K562 (cell line): ENCODE results near the gene DNA2. TPM values are rescaled to one million over a fixed set of nuclear protein-coding genes. Genes with fewer than 3 reads are reported as not detected.

Experiments
- ATAC-seq: fragments of 200-7000 bp; cut with Tn5 transposase; 3 replicates; pipeline ENCODE4 v1.9.1; 2020; ENCODE audit warnings: moderate library complexity
- BruUV-seq: library from RNA; stranded (reverse); fragments of 400-500 nt; replicated peaks from 2 replicates; lab custom pipeline; 2021; lab: Mats Ljungman, UMichigan
- CTCF ChIA-PET: fragments of 300-600 bp; formaldehyde crosslinking; extraction: SDS; loops from one replicate; lab custom pipeline; 2021; ENCODE audit warnings: low intra/inter-chr PET ratio; lab: Yijun Ruan, JAX
- POLR2A ChIA-PET: fragments of 300-600, 350-650 bp; sonication (Branson Sonifier 250); formaldehyde crosslinking; extraction: SDS; loops from one replicate; lab custom pipeline; 2021; ENCODE audit warnings: antibody characterized with exemption, inconsistent platforms; lab: Yijun Ruan, JAX
- DNase-seq, 4 experiments: peaks; one replicate each; pipeline versions ENCODE4 v3.0.0 to v3.0.0-alpha.2; 2011 to 2018; ENCODE audit warnings: low spot score in 3 of 4, mixed read lengths in 3 of 4; ENCODE audit errors: extremely low read depth in 1 of 4
- FAIRE-seq: peaks from 2 replicates; lab custom pipeline; 2011; peaks lifted over from hg19 to GRCh38; lab: Jason Lieb, UNC
- H2AFZ ChIP-seq: 2 replicates; pipeline ENCODE4 v1.6.0; 2011; ENCODE audit warnings: low read depth, low read length, control low read depth, inconsistent platforms
- H3K27ac ChIP-seq: fragments of 200-600 bp; 3 replicates; pipeline ENCODE4 v1.8.0; 2011; ENCODE audit warnings: low read depth, mild to moderate bottlenecking, control low read depth, inconsistent platforms, low read length, moderate library complexity, mixed read lengths; ENCODE audit errors: extremely low read depth
- H3K27me3 ChIP-seq, 2 experiments: fragments of 300-600 bp in 1 of 2; 2 replicates in 1 of 2; 3 replicates in 1 of 2; pipeline versions ENCODE4 v1.6.0 to v1.8.0; 2011; ENCODE audit warnings: inconsistent platforms in 2 of 2, low read length in 2 of 2, mild to moderate bottlenecking in 1 of 2, mixed read lengths in 1 of 2, moderate library complexity in 1 of 2; ENCODE audit not compliant: control insufficient read depth in 2 of 2, insufficient read depth in 2 of 2
- H3K36me3 ChIP-seq: fragments of 300-600 bp; 3 replicates; pipeline ENCODE4 v1.8.0; 2011; ENCODE audit warnings: mild to moderate bottlenecking, low read length, inconsistent platforms; ENCODE audit not compliant: control insufficient read depth, insufficient read depth
- H3K4me1 ChIP-seq, 2 experiments: fragments of 200-600 bp in 1 of 2; replicated peaks in 1 of 2; 2 replicates in 1 of 2; 3 replicates in 1 of 2; pipeline versions ENCODE4 v1.5.1 to v1.8.0; 2011; ENCODE audit warnings: inconsistent platforms in 2 of 2, low read length in 2 of 2, mild to moderate bottlenecking in 1 of 2, mixed read lengths in 1 of 2, moderate library complexity in 1 of 2; ENCODE audit not compliant: control insufficient read depth in 2 of 2, insufficient read depth in 2 of 2
- H3K4me2 ChIP-seq: 2 replicates; pipeline ENCODE4 v1.6.1; 2011; ENCODE audit warnings: low read length, control low read depth, inconsistent platforms, mixed read lengths; ENCODE audit not compliant: insufficient read depth
- H3K4me3 ChIP-seq: fragments of 200-600 bp; sonication (generic), shearing (Covaris generic); 2 replicates; pipeline ENCODE4 v1.5.1; 2016; ENCODE audit warnings: control low read depth, inconsistent platforms
- H3K79me2 ChIP-seq: fragments of 200-600 bp; 3 replicates; pipeline ENCODE4 v1.8.0; 2011; ENCODE audit warnings: low read length, inconsistent platforms; ENCODE audit not compliant: control insufficient read depth, insufficient read depth
- H3K9ac ChIP-seq, 2 experiments: 2 replicates each; pipeline versions ENCODE4 v1.6.0 to v1.6.1; 2011; ENCODE audit warnings: low read depth in 2 of 2, low read length in 2 of 2, control low read depth in 1 of 2, inconsistent platforms in 1 of 2, mild to moderate bottlenecking in 1 of 2, mixed read lengths in 1 of 2; ENCODE audit not compliant: insufficient read depth in 1 of 2
- H3K9me1 ChIP-seq: one replicate; pipeline ENCODE4 v1.6.0; 2011; ENCODE audit warnings: inconsistent platforms, mild to moderate bottlenecking, low read length, moderate library complexity; ENCODE audit not compliant: control insufficient read depth, insufficient read depth
- H3K9me3 ChIP-seq: replicated peaks from 2 replicates; pipeline ENCODE4 v1.5.1; 2011; ENCODE audit warnings: low read depth, low read length, inconsistent platforms; ENCODE audit not compliant: control insufficient read depth, insufficient read depth
- H4K20me1 ChIP-seq: replicated peaks from 2 replicates; pipeline ENCODE4 v1.6.1; 2011; ENCODE audit warnings: low read length, inconsistent platforms, mixed read lengths; ENCODE audit not compliant: control insufficient read depth, insufficient read depth
- CREM ChIP-seq: IDR thresholded peaks from 2 replicates; pipeline ENCODE4 v1.6.1; 2014; ENCODE audit warnings: antibody characterized with exemption, low read depth
- HOXB6 ChIP-seq: fragments of 250-450 bp; sonication (Bioruptor Pico); IDR thresholded peaks from 2 replicates; pipeline ENCODE4 v1.5.1; 2022; ENCODE audit warnings: mild to moderate bottlenecking, borderline replicate concordance
- RBM17 ChIP-seq: fragments of 200-400 bp; formaldehyde crosslinking; IDR thresholded peaks from 2 replicates; pipeline ENCODE4 v1.6.1; 2017; ENCODE audit warnings: low read depth, mild to moderate bottlenecking, low read length, borderline replicate concordance
- RBM25 ChIP-seq: fragments of 200-400 bp; formaldehyde crosslinking; IDR thresholded peaks from 2 replicates; pipeline ENCODE4 v1.6.1; 2018; ENCODE audit warnings: low read length, low read depth, moderate library complexity; ENCODE audit not compliant: severe bottlenecking
- SAP30 ChIP-seq: fragments of 200-600 bp; sonication (generic); IDR thresholded peaks from 2 replicates; pipeline ENCODE4 v1.6.1; 2012; ENCODE audit warnings: borderline replicate concordance, low read depth, mild to moderate bottlenecking, moderate library complexity, low read length, control low read depth, inconsistent platforms; ENCODE audit not compliant: insufficient read depth, poor library complexity, severe bottlenecking
- TAL1 ChIP-seq: fragments of 450-650 bp; IDR thresholded peaks from 2 replicates; pipeline ENCODE4 v1.6.1; 2016; ENCODE audit warnings: mild to moderate bottlenecking
- TCF7L2 ChIP-seq: fragments of 150-350 bp; IDR thresholded peaks from 2 replicates; pipeline ENCODE4 v1.6.1; 2016; ENCODE audit warnings: low read depth, mild to moderate bottlenecking, low read length, moderate library complexity
- XRCC5 ChIP-seq: fragments of 200-400 bp; formaldehyde crosslinking; IDR thresholded peaks from 2 replicates; pipeline ENCODE4 v1.6.1; 2017; ENCODE audit warnings: low read depth, mild to moderate bottlenecking, low read length
- ZNF354B ChIP-seq: fragments of 250-450 bp; sonication (Bioruptor Pico); IDR thresholded peaks from 2 replicates; pipeline ENCODE4 v1.4.0; 2020
- WGBS: fragments of 100-300 bp; shearing (Covaris generic); methylation state at CpG from one replicate; pipeline ENCODE4 v1.1.6; 2016; ENCODE audit warnings: low coverage, mixed read lengths; ENCODE audit not compliant: insufficient coverage; ENCODE audit errors: missing lambda C conversion rate; 5-methylcytosine and 5-hydroxymethylcytosine counted together
- in situ Hi-C: fragments of 300-500 bp; cut with MboI; formaldehyde crosslinking; loops from 4 replicates; pipeline ENCODE4 v1.15.0; 2018; ENCODE audit warnings: inconsistent platforms, mixed read lengths
- intact Hi-C: fragments of 100-400 bp; cut with micrococcal nuclease; formaldehyde crosslinking; loops from 2 replicates; pipeline ENCODE4 v1.14.2; 2022
- polyA plus RNA-seq, 8 experiments: library from polyadenylated mRNA; depleted of rRNA in 4 of 8; stranded (reverse) in 5 of 8; unstranded in 3 of 8; fragments of >200 nt; fragmentation: Nextera tagmentation in 2 of 8; fragmentation: Illumina TruSeq in 1 of 8; extraction: Ambion mirVana in 2 of 8; extraction: Trizol in 1 of 8; gene quantifications; 2 replicates each; pipeline versions ENCODE4 v1.2.1 to v1.2.3, GENCODE V29; 2011 to 2014; ENCODE audit warnings: inconsistent platforms in 1 of 8, missing spikeins in 1 of 8
- total RNA-seq, 7 experiments: library from RNA; depleted of rRNA in 6 of 7; stranded (reverse); fragments of >200 nt in 6 of 7; fragmentation: Illumina TruSeq in 2 of 7; extraction: Trizol in 2 of 7; gene quantifications; 2 replicates each; pipeline versions ENCODE4 v1.2.1 to v1.2.3, GENCODE V29; 2011 to 2021; ENCODE audit warnings: low replicate concordance in 1 of 7
- TF ChIP-seq, protein P1 (sequence below): fragments of 250-450 bp; sonication (Bioruptor Pico); IDR thresholded peaks from 2 replicates; pipeline ENCODE4 v1.4.0; 2020; ENCODE audit warnings: mild to moderate bottlenecking
- TF ChIP-seq, protein P2 (sequence below): sonication (generic); formaldehyde crosslinking; IDR thresholded peaks from 2 replicates; pipeline ENCODE4 v1.9.0; 2022; ENCODE audit warnings: mild to moderate bottlenecking, missing genetic modification reagents
- TF ChIP-seq, protein P3 (sequence below), 2 experiments: fragments of 150-350 bp in 1 of 2; IDR thresholded peaks; 2 replicates each; pipeline ENCODE4 v1.6.1; 2012 to 2016; ENCODE audit warnings: low read depth in 2 of 2, low read length in 2 of 2, mild to moderate bottlenecking in 1 of 2, moderate library complexity in 1 of 2

DNA2 gene
- total and polyA plus RNA-seq, 9 of the 15 experiments (the other 6 are each of a cell fraction or from before 2014, with no cell fraction given), result 24.6 to 51.4 (median 40.8) TPM

DNA sequence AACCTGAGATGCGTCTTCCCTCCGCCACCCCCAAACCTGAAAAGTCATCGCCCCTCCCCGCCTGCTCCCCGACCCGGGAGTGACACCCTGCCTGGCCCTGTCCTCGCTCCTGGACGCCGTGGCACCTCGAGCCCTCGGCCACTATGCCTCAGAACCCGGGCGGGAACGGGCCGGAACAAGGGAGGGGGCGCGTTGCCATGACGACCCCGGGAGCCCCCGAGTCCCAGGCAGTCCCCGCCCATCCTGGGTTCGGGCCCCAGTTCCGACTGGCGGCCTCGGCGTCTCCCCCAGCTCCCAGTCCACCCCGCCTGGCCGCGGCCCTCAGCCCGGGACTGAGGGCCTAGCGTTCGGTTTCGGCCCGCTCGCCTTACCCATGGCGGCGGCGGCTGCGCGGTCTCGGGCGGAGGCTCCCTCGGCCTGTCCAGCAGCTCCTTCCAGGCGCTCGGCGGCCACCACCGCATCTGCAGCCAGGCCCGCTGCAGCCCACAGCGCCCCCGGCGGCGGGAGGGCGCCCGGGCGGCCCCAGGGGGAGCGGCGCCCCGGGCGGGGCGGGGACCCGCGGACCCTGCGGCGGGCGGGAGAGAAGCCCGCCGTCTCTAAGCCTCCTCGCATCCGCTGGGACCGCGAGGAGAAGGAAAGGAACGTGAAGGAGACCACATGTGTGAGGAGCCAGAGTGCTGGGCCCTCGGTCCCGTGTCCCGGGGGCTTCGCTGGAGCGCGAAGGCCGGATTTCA lies 64.8 kb downstream of the DNA2 start, which contains the start of gene RUFY2 (continued):
- TF ChIP-seq, protein P1, sequence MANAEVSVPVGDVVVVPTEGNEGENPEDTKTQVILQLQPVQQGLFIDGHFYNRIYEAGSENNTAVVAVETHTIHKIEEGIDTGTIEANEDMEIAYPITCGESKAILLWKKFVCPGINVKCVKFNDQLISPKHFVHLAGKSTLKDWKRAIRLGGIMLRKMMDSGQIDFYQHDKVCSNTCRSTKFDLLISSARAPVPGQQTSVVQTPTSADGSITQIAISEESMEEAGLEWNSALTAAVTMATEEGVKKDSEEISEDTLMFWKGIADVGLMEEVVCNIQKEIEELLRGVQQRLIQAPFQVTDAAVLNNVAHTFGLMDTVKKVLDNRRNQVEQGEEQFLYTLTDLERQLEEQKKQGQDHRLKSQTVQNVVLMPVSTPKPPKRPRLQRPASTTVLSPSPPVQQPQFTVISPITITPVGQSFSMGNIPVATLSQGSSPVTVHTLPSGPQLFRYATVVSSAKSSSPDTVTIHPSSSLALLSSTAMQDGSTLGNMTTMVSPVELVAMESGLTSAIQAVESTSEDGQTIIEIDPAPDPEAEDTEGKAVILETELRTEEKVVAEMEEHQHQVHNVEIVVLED (CRISPR knock-in tag), result peak; percentile 49; the same call in 1 of the 2 replicates
- TF ChIP-seq TCF7L2, result no peak
- TF ChIP-seq, all 486 proteins: peak for 127

DNA sequence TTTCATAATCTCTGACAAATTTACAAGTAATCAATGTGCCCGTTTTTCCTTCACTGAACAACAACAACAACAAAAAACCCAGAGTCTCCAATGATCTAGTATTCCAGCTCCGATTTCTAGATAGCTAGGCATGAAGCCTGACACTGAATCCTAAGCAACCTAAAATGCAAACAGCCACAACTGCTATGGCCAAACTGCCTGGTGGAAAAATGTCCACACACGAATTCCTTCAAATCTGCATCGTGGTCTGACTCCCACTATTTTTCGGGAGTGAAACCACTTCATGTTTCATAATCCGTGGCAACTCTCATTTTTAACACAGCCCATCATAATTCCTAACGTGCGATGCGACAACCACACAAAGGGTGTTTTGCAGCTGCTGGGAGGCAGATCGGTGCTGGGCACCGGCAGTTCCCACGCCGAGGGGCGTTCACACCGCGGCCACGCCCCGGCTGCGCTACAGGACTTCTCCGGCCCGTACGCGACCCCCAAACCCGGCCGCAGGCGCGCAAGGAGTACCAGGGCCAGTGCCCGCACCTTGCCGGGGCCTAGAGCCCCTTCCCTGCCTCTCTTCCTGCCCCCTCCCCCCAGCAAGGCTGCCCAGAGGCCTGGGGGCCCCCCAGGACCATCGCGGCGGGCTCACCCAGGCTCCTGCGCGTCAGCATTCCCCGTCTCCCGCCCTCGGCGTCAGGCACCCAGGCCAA lies 65.5 kb downstream of the DNA2 start:
- H3K36me3 ChIP-seq, result peaks cover 14% of the 10 kb centered on the region; the same call in 2 of the 3 replicates
- POLR2A ChIA-PET, result interaction anchor here (0.6 to 2.0 kb wide), 8 partner anchors 9 to 774 kb away, joined by 3 to 10 read pairs (median 3); partner anchors contain the start of gene PBLD
- H4K20me1 ChIP-seq, result peaks cover 14% of the 10 kb centered on the region
- no peaks in the 10 kb centered on the region for H3K9me3 ChIP-seq
- ATAC-seq, result peak; percentile 68
- H3K79me2 ChIP-seq, result peaks cover 45% of the 10 kb centered on the region
- peak overlapping the region; percentile 94 for H3K4me2 ChIP-seq
- H3K27ac ChIP-seq, result peak overlapping the region; percentile 91
- H2AFZ ChIP-seq, result peak overlapping the region; percentile 98
- H3K27me3 ChIP-seq, result no peaks in the 10 kb centered on the region
- in situ Hi-C loops, result no loop called here
- intact Hi-C loops, result loop anchor here (5.0 kb wide), 1 partner anchor 156 kb away; the partner anchor contains the start of gene TET1
- BruUV-seq, result TSS peak; percentile 57
- CTCF ChIA-PET, result interaction anchor here (0.5 kb wide), 1 partner anchor 355 kb away, joined by 4 read pairs; no protein-coding TSS in a partner anchor
- peak; percentile 79 for FAIRE-seq
- peak overlapping the region; percentile 93 to 98 for H3K9ac ChIP-seq
- peak in 2 of 4 experiments; percentile 69 to 75 for DNase-seq
- peaks cover 14 to 25% of the 10 kb centered on the region in 2 experiments; a peak in 4 of 5 replicates for H3K4me1 ChIP-seq
- H3K4me3 ChIP-seq, result peak overlapping the region; percentile 97
- under 1% methylated on average over 38 of the region's 38 CpGs for WGBS
- H3K9me1 ChIP-seq, result no peaks in the 10 kb centered on the region
- TF ChIP-seq SAP30 (peak; percentile 31), ZNF354B (CRISPR knock-in tag) (no peak), TAL1 (no peak), CREM (peak; percentile 35; the same call in 1 of the 2 replicates), RBM17 (no peak), XRCC5 (no peak), RBM25 (no peak), HOXB6 (CRISPR knock-in tag) (no peak)
- TF ChIP-seq, protein P2, sequence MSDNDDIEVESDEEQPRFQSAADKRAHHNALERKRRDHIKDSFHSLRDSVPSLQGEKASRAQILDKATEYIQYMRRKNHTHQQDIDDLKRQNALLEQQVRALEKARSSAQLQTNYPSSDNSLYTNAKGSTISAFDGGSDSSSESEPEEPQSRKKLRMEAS, result 0 out of 2 replicates have a peak, but pooled peaks have one; percentile 44
- TF ChIP-seq, protein P3, sequence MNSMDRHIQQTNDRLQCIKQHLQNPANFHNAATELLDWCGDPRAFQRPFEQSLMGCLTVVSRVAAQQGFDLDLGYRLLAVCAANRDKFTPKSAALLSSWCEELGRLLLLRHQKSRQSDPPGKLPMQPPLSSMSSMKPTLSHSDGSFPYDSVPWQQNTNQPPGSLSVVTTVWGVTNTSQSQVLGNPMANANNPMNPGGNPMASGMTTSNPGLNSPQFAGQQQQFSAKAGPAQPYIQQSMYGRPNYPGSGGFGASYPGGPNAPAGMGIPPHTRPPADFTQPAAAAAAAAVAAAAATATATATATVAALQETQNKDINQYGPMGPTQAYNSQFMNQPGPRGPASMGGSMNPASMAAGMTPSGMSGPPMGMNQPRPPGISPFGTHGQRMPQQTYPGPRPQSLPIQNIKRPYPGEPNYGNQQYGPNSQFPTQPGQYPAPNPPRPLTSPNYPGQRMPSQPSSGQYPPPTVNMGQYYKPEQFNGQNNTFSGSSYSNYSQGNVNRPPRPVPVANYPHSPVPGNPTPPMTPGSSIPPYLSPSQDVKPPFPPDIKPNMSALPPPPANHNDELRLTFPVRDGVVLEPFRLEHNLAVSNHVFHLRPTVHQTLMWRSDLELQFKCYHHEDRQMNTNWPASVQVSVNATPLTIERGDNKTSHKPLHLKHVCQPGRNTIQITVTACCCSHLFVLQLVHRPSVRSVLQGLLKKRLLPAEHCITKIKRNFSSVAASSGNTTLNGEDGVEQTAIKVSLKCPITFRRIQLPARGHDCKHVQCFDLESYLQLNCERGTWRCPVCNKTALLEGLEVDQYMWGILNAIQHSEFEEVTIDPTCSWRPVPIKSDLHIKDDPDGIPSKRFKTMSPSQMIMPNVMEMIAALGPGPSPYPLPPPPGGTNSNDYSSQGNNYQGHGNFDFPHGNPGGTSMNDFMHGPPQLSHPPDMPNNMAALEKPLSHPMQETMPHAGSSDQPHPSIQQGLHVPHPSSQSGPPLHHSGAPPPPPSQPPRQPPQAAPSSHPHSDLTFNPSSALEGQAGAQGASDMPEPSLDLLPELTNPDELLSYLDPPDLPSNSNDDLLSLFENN (IDR thresholded peaks at IDR 0.05; ENCODE audit: low read depth in 2 of 2, low read length in 2 of 2), result no peak; a peak in 1 of 4 replicates
